Fibroblast of mammary gland (primary cell): ENCODE data around the gene CYP4F22.

Experiments
- DNase-seq: peaks from one replicate; pipeline ENCODE4 v3.0.0-alpha.2; 2010; ENCODE audit warnings: low read depth
- H3K4me3 ChIP-seq: 2 replicates; pipeline ENCODE4 v1.5.1; 2011; ENCODE audit warnings: low read depth, mild to moderate bottlenecking, low read length, moderate library complexity; ENCODE audit not compliant: control insufficient read depth
- TF ChIP-seq, protein P1 (sequence below): conservative IDR thresholded peaks from 2 replicates; pipeline ENCODE4 v1.5.1; 2011; ENCODE audit warnings: low read depth, low read length, inconsistent platforms; ENCODE audit not compliant: control insufficient read depth, insufficient read depth

Gene CYP4F22

DNA sequence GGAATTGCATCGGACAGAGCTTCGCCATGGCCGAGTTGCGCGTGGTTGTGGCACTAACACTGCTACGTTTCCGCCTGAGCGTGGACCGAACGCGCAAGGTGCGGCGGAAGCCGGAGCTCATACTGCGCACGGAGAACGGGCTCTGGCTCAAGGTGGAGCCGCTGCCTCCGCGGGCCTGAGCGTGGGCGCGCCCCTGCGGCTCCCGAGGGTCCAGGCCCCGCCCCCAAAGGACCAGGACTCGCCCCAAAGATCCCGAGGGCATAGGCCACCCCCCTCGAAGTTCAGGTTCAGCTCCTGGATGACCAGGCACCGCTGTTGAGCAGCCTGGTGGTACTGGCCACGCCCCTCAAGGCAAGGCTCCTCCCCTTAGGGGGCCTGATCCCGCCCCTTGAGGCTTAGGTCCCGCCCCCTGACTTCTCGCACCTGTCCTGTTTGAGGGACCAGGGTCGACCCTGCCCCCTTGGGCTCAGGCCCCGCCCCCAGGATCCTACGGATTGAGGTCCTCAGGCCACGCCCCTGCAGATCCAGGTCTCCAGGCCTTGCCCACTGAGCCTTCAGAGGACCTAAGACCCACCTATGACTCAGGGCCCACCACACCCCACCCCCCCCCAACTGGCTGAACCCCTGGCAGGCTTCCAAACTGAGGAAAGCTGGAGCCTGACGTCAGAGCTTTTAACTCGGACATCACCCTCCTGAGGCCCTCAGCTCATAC lies 43.1 kb downstream of the CYP4F22 start:
- H3K4me3 ChIP-seq = no peak overlapping the region
- TF ChIP-seq, protein P1, sequence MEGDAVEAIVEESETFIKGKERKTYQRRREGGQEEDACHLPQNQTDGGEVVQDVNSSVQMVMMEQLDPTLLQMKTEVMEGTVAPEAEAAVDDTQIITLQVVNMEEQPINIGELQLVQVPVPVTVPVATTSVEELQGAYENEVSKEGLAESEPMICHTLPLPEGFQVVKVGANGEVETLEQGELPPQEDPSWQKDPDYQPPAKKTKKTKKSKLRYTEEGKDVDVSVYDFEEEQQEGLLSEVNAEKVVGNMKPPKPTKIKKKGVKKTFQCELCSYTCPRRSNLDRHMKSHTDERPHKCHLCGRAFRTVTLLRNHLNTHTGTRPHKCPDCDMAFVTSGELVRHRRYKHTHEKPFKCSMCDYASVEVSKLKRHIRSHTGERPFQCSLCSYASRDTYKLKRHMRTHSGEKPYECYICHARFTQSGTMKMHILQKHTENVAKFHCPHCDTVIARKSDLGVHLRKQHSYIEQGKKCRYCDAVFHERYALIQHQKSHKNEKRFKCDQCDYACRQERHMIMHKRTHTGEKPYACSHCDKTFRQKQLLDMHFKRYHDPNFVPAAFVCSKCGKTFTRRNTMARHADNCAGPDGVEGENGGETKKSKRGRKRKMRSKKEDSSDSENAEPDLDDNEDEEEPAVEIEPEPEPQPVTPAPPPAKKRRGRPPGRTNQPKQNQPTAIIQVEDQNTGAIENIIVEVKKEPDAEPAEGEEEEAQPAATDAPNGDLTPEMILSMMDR = no peak
- peak; percentile 37 for DNase-seq

DNA sequence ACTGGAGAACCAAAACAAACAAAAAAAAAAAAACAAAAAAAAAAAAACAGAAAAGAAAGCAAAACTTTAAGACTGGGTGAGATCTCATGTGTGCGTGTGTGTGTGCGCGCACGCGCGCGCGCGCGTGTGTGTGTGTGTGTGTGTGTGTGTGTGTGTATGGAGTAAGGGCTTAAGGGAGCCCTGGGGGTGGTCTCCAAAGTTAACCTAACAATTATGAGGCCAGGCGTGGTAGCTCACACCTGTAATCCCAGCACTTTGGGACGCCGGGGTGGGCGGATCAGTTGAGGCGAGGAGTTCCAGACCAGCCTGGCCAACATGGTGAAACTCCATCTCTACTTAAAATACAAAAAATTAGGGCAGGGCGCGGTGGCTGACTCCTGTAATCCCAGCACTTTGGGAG lies 46.7 kb downstream of the CYP4F22 start:
- TF ChIP-seq, protein P1 = no peak
- no peak overlapping the region for H3K4me3 ChIP-seq
- DNase-seq = no peak

DNA sequence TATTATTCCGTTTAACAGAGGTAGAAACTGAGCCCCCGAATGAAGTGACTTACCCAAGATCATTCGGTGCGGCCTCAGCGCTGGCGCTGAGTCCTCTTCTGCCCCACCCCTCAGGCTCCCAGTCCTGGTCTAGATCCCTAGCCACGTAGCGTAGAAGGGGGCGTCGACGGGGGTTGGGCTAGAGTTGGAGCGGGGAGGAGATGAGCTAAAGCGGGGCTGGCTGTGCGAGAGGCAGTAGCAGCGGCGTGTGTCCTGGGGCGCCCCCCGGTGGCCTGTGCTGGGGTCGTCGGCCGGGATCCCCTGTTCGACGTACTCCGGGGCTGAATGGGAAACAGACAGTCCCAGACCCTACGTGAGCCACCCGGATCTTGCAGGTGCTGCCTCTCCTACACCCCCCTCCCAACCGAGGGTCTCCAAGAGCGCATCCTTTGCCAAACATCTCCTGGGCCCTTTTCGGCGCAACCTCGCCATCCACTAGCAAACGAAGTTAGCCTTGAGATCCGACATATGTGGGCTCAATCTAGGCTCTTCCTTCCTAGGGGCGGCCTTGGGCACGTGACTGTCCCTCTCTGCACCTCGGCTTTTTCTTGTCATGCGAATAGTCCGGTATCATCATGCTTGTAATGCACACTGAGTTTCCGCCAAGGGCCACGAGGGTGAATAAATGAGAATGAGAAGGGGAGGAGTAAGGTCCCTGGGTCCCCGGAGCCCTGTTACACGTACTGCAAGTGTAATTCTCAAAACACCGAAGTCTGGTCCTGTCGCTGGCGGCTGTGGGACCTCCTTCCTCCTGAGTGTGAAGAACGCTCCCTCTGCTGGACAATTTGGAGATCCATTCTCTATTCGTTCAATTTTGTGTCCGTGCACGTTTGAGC lies 47.7 kb downstream of the CYP4F22 start:
- DNase-seq = peak; percentile 90
- TF ChIP-seq, protein P1 = peak; percentile 85
- peak overlapping the region; percentile 15 for H3K4me3 ChIP-seq

DNA sequence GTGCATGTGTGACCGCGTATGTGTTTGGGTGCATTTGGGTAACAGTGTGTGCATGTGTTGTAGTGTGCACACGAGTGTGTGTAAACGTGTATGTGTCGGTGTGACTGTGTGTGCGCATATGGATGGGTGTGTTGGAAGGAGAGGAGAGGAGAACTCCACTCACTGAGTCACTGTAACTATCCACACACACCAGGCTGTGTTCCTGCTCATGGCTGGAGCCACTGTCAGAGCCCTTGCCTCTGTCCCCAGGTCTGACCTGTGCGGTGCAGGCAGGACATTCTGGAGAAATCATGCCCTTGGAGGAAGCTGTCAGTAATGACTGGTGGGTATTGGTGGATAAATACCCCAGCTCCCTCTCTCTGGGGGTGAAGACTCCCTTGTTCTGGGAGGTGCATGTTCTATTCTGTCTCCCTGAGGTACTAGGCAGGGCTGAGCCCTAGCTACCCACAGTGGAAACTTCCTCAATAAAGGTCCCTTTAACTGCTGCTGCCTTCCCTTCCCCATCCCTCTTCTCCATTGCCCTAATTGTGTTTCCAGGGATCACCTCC lies 48.4 kb downstream of the CYP4F22 start:
- TF ChIP-seq, protein P1 = no peak
- no peak overlapping the region for H3K4me3 ChIP-seq
- DNase-seq = no peak

DNA sequence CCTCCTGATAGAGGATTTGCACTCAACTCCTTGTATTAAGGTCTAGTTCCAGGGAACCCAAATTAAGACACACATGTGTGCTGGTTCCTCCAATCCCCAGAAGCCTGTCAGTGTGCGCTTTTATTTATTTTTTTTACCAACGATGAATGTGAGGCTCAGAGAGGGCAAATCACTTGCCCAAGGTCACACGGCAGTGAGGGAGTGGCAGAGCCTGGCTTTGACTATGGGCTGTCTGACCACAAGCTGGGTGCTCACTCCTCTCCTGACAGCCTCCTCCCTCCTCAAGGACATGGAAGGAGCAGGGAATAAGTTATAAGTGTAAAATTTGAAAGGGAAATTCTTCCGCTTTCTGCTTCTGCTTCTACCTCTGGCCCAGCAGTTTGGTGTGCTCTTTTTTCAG lies 48.9 kb downstream of the CYP4F22 start:
- no peak overlapping the region for H3K4me3 ChIP-seq
- DNase-seq = no peak
- TF ChIP-seq, protein P1 = no peak

DNA sequence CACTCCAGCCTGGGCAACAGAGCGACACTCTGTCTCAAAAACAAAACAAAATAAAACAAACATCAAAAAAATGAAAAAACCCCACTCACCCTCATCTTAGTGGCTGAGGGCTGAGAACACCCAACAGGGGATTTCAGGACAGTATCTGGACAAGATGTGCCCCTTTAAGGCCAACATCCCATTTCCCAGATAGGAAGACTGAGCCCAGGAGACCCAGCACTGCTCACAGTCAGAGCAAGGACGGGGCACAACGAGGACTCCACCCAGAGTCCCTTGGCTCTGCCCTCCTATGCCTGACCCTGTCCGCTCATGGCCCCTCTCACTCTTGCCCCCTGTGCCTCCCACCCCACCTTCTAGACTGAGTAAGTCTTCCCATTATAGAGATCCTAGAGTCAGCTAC lies 53.8 kb downstream of the CYP4F22 start:
- no peak for DNase-seq
- TF ChIP-seq, protein P1 = no peak
- H3K4me3 ChIP-seq = no peak overlapping the region
